GM18870 (cell line): Measurements from ENCODE around the gene PRSS1.
"Not testable (repeated sequence)": the region's sequence is repeated elsewhere in the genome, so short reads cannot be mapped to it uniquely, and the experiment has no call there.

ENCODE experiments used
- ATAC-seq: cut with Tn5 transposase; IDR thresholded peaks from one replicate; pipeline ENCODE4 v1.9.1; 2021; ENCODE audit warnings: moderate library complexity; ENCODE audit not compliant: unreplicated experiment

PRSS1 gene

GRCh38 chr7:142745745-142746144, 3.5 kb upstream of the PRSS1 start:
- ATAC-seq: no peak

- ATAC-seq: no peak
Measured at GRCh38 chr7:142746264-142746663, 3.0 kb upstream of the PRSS1 start.

- ATAC-seq: not testable (repeated sequence)
Measured at GRCh38 chr7:142748410-142748809, 862 bp upstream of the PRSS1 start.

- ATAC-seq: no peak
Measured at GRCh38 chr7:142750321-142750938, 1.2 kb downstream of the PRSS1 start.

- ATAC-seq: not testable (repeated sequence)
Measured at GRCh38 chr7:142751526-142752175, 2.4 kb downstream of the PRSS1 start.

- ATAC-seq: no peak
Measured at GRCh38 chr7:142752376-142753225, 3.3 kb downstream of the PRSS1 start.

GRCh38 chr7:142753366-142753765, 4.1 kb downstream of the PRSS1 start:
- no peak for ATAC-seq

GRCh38 chr7:142753925-142754491, 4.7 kb downstream of the PRSS1 start:
- ATAC-seq: not testable (repeated sequence)

GRCh38 chr7:142754681-142755575, 5.7 kb downstream of the PRSS1 start:
- no peak for ATAC-seq

GRCh38 chr7:142758312-142758711, 9.0 kb downstream of the PRSS1 start:
- ATAC-seq: not testable (repeated sequence)

GRCh38 chr7:142759433-142759832, 10.2 kb downstream of the PRSS1 start:
- ATAC-seq: no peak

- ATAC-seq: no peak
Measured at GRCh38 chr7:142760071-142760642, 10.9 kb downstream of the PRSS1 start.

- not testable (repeated sequence) for ATAC-seq
Measured at GRCh38 chr7:142761606-142762005, 12.3 kb downstream of the PRSS1 start.

- no peak for ATAC-seq
Measured at GRCh38 chr7:142762104-142762503, 12.8 kb downstream of the PRSS1 start.

- no peak for ATAC-seq
Measured at GRCh38 chr7:142767451-142767850, 18.2 kb downstream of the PRSS1 start.

- ATAC-seq: no peak
Measured at GRCh38 chr7:142767861-142768260, 18.6 kb downstream of the PRSS1 start.

GRCh38 chr7:142768885-142769284, 19.6 kb downstream of the PRSS1 start:
- ATAC-seq: not testable (repeated sequence)

- peak; percentile 6 for ATAC-seq
Measured at GRCh38 chr7:142770661-142771352, 21.5 kb downstream of the PRSS1 start, which contains the start of gene PRSS2. TSS of gene PRSS2 (plus strand) at chr7:142770970. CDS start at chr7:142770983, 13 bp downstream.

GRCh38 chr7:142771353-142771723, 22.1 kb downstream of the PRSS1 start:
- peak; percentile 85 for ATAC-seq
